Measurements from ENCODE around the gene SURF2. TPM values are rescaled to one million over a fixed set of nuclear protein-coding genes. Genes with fewer than 3 reads are reported as not detected.

The SURF2 gene
- total RNA-seq, 1 donor from 2014 or later = 20.0 TPM

DNA sequence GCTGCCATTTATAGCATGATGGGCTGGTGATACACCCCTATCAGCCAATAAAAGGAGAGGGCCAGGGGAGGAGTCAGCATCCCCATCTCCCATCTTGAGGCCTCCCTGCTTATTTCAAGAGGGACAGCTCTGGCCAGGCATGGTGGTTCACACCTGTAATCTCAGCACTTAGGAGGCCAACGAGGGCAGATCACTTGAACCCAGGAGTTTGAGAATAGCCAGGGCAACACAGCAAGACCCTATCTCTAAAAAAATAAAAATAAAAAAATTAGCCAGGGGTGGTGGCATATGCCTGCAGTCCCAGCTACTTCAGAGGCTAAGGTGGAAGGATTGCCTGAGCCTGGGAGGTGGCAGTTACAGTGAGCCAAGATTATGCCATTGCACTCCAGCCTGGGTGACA, 51.7 kb downstream of the SURF2 start:
- FAIRE-seq = no peak
- H4K20me1 ChIP-seq (ENCODE audit: insufficient read depth, low read length) = peaks cover 49% of the 10 kb centered on the region
- peaks cover 8% of the 10 kb centered on the region for H3K36me3 ChIP-seq (ENCODE audit: insufficient read depth, low read length)
- TF ChIP-seq CTCF (IDR thresholded peaks at IDR 0.05; ENCODE audit: insufficient read depth, low read depth, low read length) (no peak), EZH2 (IDR thresholded peaks at IDR 0.05; ENCODE audit: insufficient read depth, low read length) (no peak)
- peaks cover 9% of the 10 kb centered on the region for H3K4me1 ChIP-seq (ENCODE audit: insufficient read depth, low read length)
- H3K79me2 ChIP-seq (ENCODE audit: insufficient read depth, low read length) = peaks cover 11% of the 10 kb centered on the region
- Mint-ChIP-seq H3K4me1 (ENCODE audit: low read depth, unreplicated experiment) (peaks cover 10% of the 10 kb centered on the region), H3K27ac (ENCODE audit: unreplicated experiment) (no peak overlapping the region), H3K9me3 (ENCODE audit: unreplicated experiment) (no peaks in the 10 kb centered on the region), H3K36me3 (ENCODE audit: low read depth, unreplicated experiment) (peaks cover 29% of the 10 kb centered on the region), H3K27me3 (ENCODE audit: low read depth, unreplicated experiment) (no peaks in the 10 kb centered on the region), H3K4me3 (ENCODE audit: unreplicated experiment) (no peak overlapping the region)
- H3K4me3 ChIP-seq (ENCODE audit: insufficient read depth, low read depth, low read length) = no peak overlapping the region
- H3K9me3 ChIP-seq (ENCODE audit: insufficient read depth, low read depth, low read length) = no peaks in the 10 kb centered on the region
- H2AFZ ChIP-seq (ENCODE audit: low read depth, low read length) = no peak overlapping the region
- H3K9ac ChIP-seq (ENCODE audit: low read length) = no peak overlapping the region
- no peaks in the 10 kb centered on the region for H3K27me3 ChIP-seq (ENCODE audit: insufficient read depth, low read length)
- no peak for DNase-seq (ENCODE audit: low read depth)
- no peak overlapping the region for H3K27ac ChIP-seq (ENCODE audit: low read depth, low read length)
- no peak overlapping the region for H3K4me2 ChIP-seq (ENCODE audit: low read length)

Other genes starting within 250 kb of the SURF2 start
- gene RALGDS, start 235.3 kb upstream of the SURF2 start, total RNA-seq = 41.2 and 46.6 TPM in 2 replicates
- 8.4 and 8.5 TPM in 2 replicates for gene GBGT1, start 192.6 kb upstream of the SURF2 start, total RNA-seq
- gene OBP2B, start 147.3 kb upstream of the SURF2 start, total RNA-seq = not detected in 2 replicates
- 0.10 TPM in 1 of 2 replicates, not detected in the other for gene ABO, start 81.3 kb upstream of the SURF2 start, total RNA-seq
- 22.2 and 25.1 TPM in 2 replicates for gene SURF6, start 20.4 kb upstream of the SURF2 start, total RNA-seq
- 25.2 and 28.8 TPM in 2 replicates for gene MED22, start 8.4 kb upstream of the SURF2 start, total RNA-seq
- 1,213 and 1,364 TPM in 2 replicates for gene RPL7A, start 8.3 kb upstream of the SURF2 start, total RNA-seq
- gene SURF1, start 63 bp upstream of the SURF2 start, total RNA-seq = 35.7 and 35.9 TPM in 2 replicates
- gene SURF4, start 19.5 kb downstream of the SURF2 start, total RNA-seq = 338 and 374 TPM in 2 replicates
- 0.58 and 0.82 TPM in 2 replicates for gene STKLD1, start 19.8 kb downstream of the SURF2 start, total RNA-seq
- gene REXO4, start 61.5 kb downstream of the SURF2 start, total RNA-seq = 19.7 and 22.5 TPM in 2 replicates
- gene ADAMTS13, start 65.8 kb downstream of the SURF2 start, total RNA-seq = 5.6 and 7.3 TPM in 2 replicates
- 13.1 and 14.2 TPM in 2 replicates for gene CACFD1, start 103.4 kb downstream of the SURF2 start, total RNA-seq
- gene SLC2A6, start 122.5 kb downstream of the SURF2 start, total RNA-seq = 21.1 and 24.3 TPM in 2 replicates
- not detected in 2 replicates for gene MYMK, start 168.4 kb downstream of the SURF2 start, total RNA-seq
- gene ADAMTSL2, start 178.2 kb downstream of the SURF2 start, total RNA-seq = 0.52 and 0.58 TPM in 2 replicates